Panc1 (cell line): ENCODE results near the gene MYDGF. TPM values are rescaled to one million over a fixed set of nuclear protein-coding genes. Genes with fewer than 3 reads are reported as not detected.

Source experiments
- ATAC-seq: fragments of 200-7000 bp; cut with Tn5 transposase; 2 replicates; pipeline ENCODE4 v1.9.1; 2020; ENCODE audit warnings: mild to moderate bottlenecking, moderate library complexity
- BruUV-seq: library from RNA; stranded (reverse); fragments of 400-500 nt; replicated peaks from 2 replicates; lab custom pipeline; 2021; lab: Mats Ljungman, UMichigan
- CTCF ChIA-PET: fragments of 300-600 bp; sonication (Branson Sonifier 250); formaldehyde crosslinking; loops from one replicate; lab custom pipeline; 2022; ENCODE audit warnings: antibody characterized with exemption; lab: Charles Lee
- POLR2A ChIA-PET: fragments of 300-600 bp; sonication (Branson Sonifier 250); formaldehyde crosslinking; loops from one replicate; lab custom pipeline; 2022; ENCODE audit warnings: antibody characterized with exemption; lab: Charles Lee
- DNase-seq: peaks from one replicate; pipeline ENCODE4 v3.0.0-alpha.2; 2010; ENCODE audit warnings: low read depth, low spot score
- H3K27ac ChIP-seq: 2 replicates; pipeline ENCODE4 v1.5.1; 2011; ENCODE audit warnings: mild to moderate bottlenecking, low read length, inconsistent platforms
- H3K27me3 ChIP-seq: fragments of 200-500 bp; sonication (Bioruptor generic); 2 replicates; pipeline ENCODE4 v1.6.0; 2014; ENCODE audit warnings: low read length, inconsistent platforms; ENCODE audit not compliant: control insufficient read depth, insufficient read depth
- H3K36me3 ChIP-seq: fragments of 200-500 bp; sonication (Bioruptor generic); 2 replicates; pipeline ENCODE4 v1.5.1; 2014; ENCODE audit warnings: inconsistent platforms, mild to moderate bottlenecking, low read length, moderate library complexity; ENCODE audit not compliant: control insufficient read depth, insufficient read depth
- H3K4me1 ChIP-seq: 2 replicates; pipeline ENCODE4 v1.5.1; 2011; ENCODE audit warnings: inconsistent platforms, mild to moderate bottlenecking, low read length, moderate library complexity; ENCODE audit not compliant: control insufficient read depth, insufficient read depth
- H3K4me3 ChIP-seq, 2 experiments: 2 replicates each; pipeline ENCODE4 v1.5.1; 2011 to 2012; ENCODE audit warnings: low read depth in 2 of 2, low read length in 2 of 2, mild to moderate bottlenecking in 2 of 2, inconsistent platforms in 1 of 2, moderate library complexity in 1 of 2
- H3K9me3 ChIP-seq: fragments of 200-500 bp; sonication (Bioruptor generic); 2 replicates; pipeline ENCODE4 v1.5.1; 2014; ENCODE audit warnings: low read depth, mild to moderate bottlenecking, inconsistent platforms, low read length, moderate library complexity; ENCODE audit not compliant: control insufficient read depth, insufficient read depth
- CTCF ChIP-seq: fragments of 450-650 bp; IDR thresholded peaks from 2 replicates; pipeline ENCODE4 v1.5.1; 2017; ENCODE audit warnings: mild to moderate bottlenecking
- POLR2AphosphoS5 ChIP-seq: IDR thresholded peaks from 2 replicates; pipeline ENCODE4 v1.6.1; 2012; ENCODE audit warnings: mild to moderate bottlenecking, low read depth, low read length, moderate library complexity
- SIN3A ChIP-seq: IDR thresholded peaks from 2 replicates; pipeline ENCODE4 v1.6.1; 2012; ENCODE audit warnings: low read depth, mild to moderate bottlenecking, low read length, moderate library complexity, borderline replicate concordance; ENCODE audit not compliant: insufficient read depth
- TCF7L2 ChIP-seq: IDR thresholded peaks from 2 replicates; pipeline ENCODE4 v1.6.1; 2011; ENCODE audit warnings: mild to moderate bottlenecking, low read depth, low read length, inconsistent platforms
- in situ Hi-C: cut with HindIII; loops from 2 replicates; pipeline ENCODE4 v1.10.0; 2016; ENCODE audit warnings: low sequenced_read_pairs, low pct_unique_long_range_greater_than_20kb
- intact Hi-C: fragments of 100-400 bp; cut with micrococcal nuclease; formaldehyde crosslinking; loops from one replicate; pipeline ENCODE4 v1.10.0; 2022; ENCODE audit not compliant: unreplicated experiment
- total RNA-seq: library from RNA; stranded (reverse); gene quantifications from one replicate; pipeline ENCODE4 v1.2.1, GENCODE V29; 2021; ENCODE audit not compliant: unreplicated experiment
- TF ChIP-seq, protein P1 (sequence below), 2 experiments: IDR thresholded peaks; 2 replicates each; pipeline ENCODE4 v1.6.1; 2011 to 2012; ENCODE audit warnings: low read depth in 2 of 2, control low read depth in 1 of 2, low read length in 1 of 2, mild to moderate bottlenecking in 1 of 2, moderate library complexity in 1 of 2; ENCODE audit not compliant: insufficient read depth in 1 of 2

MYDGF gene
- total RNA-seq, 1 experiment from 2014 or later, result 78.1 TPM

GRCh38 chr19:4654437-4655361 lies 15.4 kb downstream of the MYDGF start:
- no peaks in the 10 kb centered on the region; the same call in 1 of the 2 replicates for H3K4me1 ChIP-seq
- intact Hi-C loops, result no loop called here

GRCh38 chr19:4653793-4654436 lies 16.2 kb downstream of the MYDGF start:
- no peak for TF ChIP-seq SIN3A
- TF ChIP-seq CTCF, result no peak
- TF ChIP-seq, protein P1, sequence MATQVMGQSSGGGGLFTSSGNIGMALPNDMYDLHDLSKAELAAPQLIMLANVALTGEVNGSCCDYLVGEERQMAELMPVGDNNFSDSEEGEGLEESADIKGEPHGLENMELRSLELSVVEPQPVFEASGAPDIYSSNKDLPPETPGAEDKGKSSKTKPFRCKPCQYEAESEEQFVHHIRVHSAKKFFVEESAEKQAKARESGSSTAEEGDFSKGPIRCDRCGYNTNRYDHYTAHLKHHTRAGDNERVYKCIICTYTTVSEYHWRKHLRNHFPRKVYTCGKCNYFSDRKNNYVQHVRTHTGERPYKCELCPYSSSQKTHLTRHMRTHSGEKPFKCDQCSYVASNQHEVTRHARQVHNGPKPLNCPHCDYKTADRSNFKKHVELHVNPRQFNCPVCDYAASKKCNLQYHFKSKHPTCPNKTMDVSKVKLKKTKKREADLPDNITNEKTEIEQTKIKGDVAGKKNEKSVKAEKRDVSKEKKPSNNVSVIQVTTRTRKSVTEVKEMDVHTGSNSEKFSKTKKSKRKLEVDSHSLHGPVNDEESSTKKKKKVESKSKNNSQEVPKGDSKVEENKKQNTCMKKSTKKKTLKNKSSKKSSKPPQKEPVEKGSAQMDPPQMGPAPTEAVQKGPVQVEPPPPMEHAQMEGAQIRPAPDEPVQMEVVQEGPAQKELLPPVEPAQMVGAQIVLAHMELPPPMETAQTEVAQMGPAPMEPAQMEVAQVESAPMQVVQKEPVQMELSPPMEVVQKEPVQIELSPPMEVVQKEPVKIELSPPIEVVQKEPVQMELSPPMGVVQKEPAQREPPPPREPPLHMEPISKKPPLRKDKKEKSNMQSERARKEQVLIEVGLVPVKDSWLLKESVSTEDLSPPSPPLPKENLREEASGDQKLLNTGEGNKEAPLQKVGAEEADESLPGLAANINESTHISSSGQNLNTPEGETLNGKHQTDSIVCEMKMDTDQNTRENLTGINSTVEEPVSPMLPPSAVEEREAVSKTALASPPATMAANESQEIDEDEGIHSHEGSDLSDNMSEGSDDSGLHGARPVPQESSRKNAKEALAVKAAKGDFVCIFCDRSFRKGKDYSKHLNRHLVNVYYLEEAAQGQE (IDR thresholded peaks at IDR 0.05; ENCODE audit: insufficient read depth in 1 of 2, low read depth in 2 of 2, low read length in 1 of 2), result no peak
- TF ChIP-seq TCF7L2, result no peak
- TF ChIP-seq POLR2AphosphoS5, result no peak
- POLR2A ChIA-PET, result no interaction called here
- no peaks in the 10 kb centered on the region for H3K36me3 ChIP-seq
- H3K27me3 ChIP-seq, result no peaks in the 10 kb centered on the region
- in situ Hi-C loops (no loop called here), intact Hi-C loops (no loop called here)
- no peak overlapping the region for H3K27ac ChIP-seq
- BruUV-seq, result no TSS peak
- DNase-seq, result no peak
- CTCF ChIA-PET, result no interaction called here
- no peaks in the 10 kb centered on the region; the same call in 1 of the 2 replicates for H3K4me1 ChIP-seq
- ATAC-seq, result no peak
- no peak overlapping the region for H3K4me3 ChIP-seq
- no peaks in the 10 kb centered on the region for H3K9me3 ChIP-seq

More at GRCh38 chr19:4654437-4655361, 15.4 kb downstream of the MYDGF start:
- BruUV-seq, result no TSS peak
- DNase-seq (no peak), ATAC-seq (no peak)
- ChIA-PET CTCF (no interaction called here), POLR2A (no interaction called here)
- in situ Hi-C loops, result no loop called here
- TF ChIP-seq TCF7L2, result no peak
- TF ChIP-seq CTCF, result no peak
- TF ChIP-seq, protein P1 (IDR thresholded peaks at IDR 0.05; ENCODE audit: insufficient read depth in 1 of 2, low read depth in 2 of 2, low read length in 1 of 2), result no peak
- TF ChIP-seq SIN3A, result no peak
- TF ChIP-seq POLR2AphosphoS5, result no peak
- Histone ChIP-seq H3K9me3 (no peaks in the 10 kb centered on the region), H3K27me3 (no peaks in the 10 kb centered on the region), H3K36me3 (no peaks in the 10 kb centered on the region), H3K4me3 (no peak overlapping the region), H3K27ac (no peak overlapping the region)
